Suppressor macrophage treated with lipopolysaccharide for 1 hour (primary cell): ENCODE data around the gene PKP2.
A peak's percentile ranks its signal among the peaks of the same experiment; 100 is the strongest.

Experiments
- DNase-seq, 3 donors: peaks; one replicate each; pipeline ENCODE4 v3.0.0-alpha.2; 2020 to 2022

PKP2 gene

GRCh38 chr12:32801269-32801980 is 95.2 kb downstream of the PKP2 start:
- no peak for DNase-seq

- no peak for DNase-seq
These were observed 102.3 kb downstream of the PKP2 start for GRCh38 chr12:32794281-32794680.

DNA sequence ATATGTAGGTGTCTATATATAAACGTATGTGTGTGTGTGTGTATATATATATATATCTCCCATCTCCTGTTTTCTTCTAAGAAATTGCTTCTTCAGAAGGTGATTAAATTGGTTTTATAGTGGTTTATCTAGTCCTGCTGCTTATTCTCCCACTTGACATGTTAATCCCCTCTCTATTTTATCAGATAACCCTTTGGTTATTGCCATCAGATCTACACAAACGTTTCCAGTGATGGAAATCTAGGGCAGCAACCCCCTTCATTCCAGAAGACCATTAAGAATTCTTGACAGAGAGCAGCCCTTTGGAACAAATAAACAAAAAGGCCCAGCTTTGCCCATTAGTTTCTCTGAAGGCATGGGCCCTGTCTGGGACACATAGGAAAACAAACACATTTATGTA is 106.7 kb downstream of the PKP2 start:
- no peak for DNase-seq

DNA sequence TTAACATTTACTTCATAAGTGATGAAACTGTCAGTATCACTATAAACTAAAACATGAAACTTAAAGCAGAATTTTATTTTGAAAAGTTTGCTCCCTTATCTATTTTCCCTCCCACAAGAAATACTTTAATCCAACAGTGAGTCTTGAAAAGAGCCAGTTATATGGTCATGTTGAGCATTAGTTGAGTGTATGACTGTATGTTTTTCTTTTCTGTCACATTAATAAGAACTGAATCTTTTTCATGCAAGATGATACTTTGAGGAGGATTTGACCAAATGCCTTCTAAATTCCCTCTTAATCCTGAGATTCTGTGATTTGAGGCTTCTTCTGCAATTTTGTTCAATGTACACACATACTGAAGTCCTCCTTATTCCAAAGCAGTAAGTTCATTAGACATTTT is 107.1 kb downstream of the PKP2 start:
- DNase-seq: no peak

DNA sequence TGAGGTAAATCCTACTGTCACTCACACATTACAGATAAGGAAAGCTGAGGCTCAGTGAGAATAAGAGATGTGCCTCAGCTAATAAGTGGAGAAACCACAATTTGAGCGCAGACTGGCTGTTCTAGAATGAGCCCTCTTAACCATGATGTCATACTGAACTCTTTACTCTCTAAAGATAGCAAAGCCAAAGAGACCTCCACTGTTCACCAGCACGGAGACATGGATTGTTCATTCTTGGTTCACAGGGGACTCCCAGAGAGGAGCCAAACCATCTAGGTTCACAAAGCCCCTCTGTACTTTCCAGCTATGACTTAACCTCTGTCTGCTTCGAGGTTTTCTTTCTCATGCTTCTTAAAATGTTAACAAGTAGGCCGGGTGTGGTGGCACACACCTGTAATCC is 108.2 kb downstream of the PKP2 start:
- no peak for DNase-seq

DNA sequence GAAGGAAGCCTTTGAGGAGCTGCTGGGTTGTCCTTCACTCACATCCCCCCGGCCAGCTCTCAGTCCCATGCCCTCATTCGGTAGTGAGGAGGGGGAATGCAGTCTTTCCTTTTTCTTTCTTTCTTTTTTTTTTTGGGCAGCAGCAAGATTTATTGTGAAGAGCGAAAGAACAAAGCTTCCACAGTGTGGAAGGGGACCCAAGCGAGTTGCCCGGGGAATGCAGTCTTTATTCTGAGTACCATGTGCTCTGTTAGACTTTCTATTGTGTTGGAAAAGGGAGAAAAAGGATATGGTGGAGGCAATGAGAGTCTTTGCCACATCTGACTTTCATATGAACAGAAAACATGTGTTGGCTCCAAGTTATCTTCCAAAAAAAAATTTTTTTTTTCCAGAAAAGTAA is 111.0 kb downstream of the PKP2 start:
- no peak for DNase-seq

DNA sequence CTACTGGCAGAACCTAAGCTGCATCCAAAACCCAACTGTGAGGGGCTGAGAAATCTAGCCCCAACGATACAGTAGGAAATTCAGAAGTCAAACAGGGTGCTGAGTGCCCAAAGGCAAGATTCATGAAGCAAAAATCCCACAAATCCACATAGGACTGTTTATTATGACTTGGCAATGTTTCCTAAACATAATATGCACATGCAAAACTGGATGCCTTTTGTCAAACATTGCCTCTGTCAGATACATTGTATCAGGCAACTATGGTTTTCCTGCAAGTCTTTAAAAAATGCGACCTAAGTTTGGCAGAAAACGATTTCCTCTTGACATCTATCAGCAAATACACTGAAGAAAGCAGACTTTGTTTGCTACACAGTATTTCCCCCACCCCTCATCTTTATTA is 113.5 kb downstream of the PKP2 start:
- DNase-seq: no peak

DNA sequence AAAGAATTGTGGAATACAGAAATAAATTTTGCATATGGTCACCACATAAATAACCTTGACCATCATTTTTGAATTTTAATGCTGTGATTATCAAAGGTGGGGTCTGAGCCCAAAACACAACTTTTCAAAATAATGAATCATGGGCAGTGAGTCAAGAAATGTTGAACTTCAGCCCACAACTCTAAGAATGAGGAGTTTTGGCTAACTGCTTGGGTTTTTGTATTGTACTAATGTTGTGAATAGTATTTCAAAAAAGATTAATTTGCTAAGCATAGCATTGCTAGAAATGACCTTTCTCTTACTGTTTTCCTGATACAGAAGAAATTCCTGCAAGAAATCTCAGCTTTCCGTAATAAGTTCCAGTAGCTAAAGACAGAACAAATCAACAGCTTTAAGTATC is 116.5 kb downstream of the PKP2 start:
- no peak for DNase-seq

DNA sequence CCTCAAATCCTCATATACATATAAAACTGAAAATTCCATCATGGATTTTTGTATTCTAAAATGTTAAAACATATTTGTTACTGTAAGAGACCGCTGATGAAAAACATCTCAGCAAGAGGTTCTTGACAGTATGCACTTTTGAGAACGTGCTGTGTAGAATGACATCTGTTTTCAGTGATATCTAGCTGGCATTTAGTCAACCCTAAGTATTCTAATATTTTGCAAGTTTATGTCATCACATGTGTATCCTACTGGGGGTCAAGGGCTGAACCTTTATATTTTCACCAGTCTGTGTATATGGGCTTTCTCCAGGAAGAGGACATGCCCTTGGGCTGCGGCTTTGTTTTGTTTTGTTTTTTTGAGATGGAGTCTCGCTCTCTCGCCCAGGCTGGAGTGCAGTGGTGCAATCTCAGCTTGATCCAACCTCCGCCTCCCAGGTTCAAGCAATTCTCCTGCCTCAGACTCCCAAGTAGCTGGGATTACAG is 118.8 kb downstream of the PKP2 start:
- no peak for DNase-seq

- DNase-seq: no peak
These were observed 119.4 kb downstream of the PKP2 start for GRCh38 chr12:32777159-32777558.

- DNase-seq: no peak
These were observed 120.3 kb downstream of the PKP2 start for GRCh38 chr12:32776258-32776657.

DNA sequence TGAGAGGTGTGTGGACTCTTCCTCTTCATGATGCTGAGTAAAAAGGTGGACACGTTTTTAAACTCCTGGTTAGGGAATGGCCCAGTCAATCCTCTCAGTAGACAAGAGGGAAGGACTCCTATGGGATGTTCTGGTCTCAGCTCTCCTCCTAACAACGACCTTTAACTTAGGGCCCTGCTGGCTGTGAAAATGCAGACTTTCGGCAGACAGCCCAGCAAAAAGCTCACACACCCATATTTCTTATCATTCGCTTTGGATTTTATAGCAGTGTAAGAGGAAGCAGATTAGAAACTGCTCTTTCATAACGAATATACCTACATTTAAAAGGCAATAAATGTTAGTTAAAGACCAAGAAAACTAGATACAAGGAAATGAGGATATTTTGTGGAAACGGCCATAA is 122.9 kb downstream of the PKP2 start:
- DNase-seq: no peak

GRCh38 chr12:32770141-32770540 is 126.4 kb downstream of the PKP2 start:
- no peak for DNase-seq

DNA sequence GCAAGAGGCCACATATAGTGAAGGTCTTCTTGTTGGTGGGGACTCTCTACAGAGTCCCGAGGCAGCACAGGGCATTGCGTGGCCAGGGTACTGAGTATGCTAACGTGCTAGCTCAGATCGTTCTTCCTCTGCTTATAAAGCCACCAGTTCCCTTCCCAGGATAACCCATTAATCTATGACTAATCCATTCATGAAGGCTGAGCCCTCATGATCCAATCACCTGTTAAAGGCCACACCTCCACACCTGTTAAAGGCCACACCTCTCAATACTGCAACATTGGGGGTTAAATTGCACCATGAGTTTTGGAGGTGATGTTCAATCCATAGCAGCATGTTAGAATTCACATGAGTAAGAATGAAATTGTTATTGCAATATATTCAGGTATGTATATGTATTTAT is 128.1 kb downstream of the PKP2 start:
- no peak for DNase-seq

DNA sequence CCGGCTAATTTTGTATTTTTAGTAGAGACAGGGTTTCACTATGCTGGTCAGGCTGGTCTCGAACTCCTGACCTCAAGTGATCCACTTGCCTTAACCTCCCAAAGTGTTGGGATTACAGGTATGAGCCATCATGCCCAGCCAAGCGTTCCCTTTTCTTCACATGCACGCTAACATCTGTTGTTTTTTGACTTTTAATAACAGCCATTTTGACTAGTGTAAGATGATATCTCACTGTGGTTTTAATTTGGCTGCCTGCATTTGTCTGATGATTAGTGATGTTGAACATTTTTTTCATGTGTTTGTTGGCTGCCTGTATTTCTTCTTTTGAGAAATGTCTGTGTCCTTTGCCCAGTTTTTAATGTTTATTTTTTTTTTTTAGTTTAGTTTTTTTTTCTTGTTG is 130.7 kb downstream of the PKP2 start:
- DNase-seq: no peak

DNA sequence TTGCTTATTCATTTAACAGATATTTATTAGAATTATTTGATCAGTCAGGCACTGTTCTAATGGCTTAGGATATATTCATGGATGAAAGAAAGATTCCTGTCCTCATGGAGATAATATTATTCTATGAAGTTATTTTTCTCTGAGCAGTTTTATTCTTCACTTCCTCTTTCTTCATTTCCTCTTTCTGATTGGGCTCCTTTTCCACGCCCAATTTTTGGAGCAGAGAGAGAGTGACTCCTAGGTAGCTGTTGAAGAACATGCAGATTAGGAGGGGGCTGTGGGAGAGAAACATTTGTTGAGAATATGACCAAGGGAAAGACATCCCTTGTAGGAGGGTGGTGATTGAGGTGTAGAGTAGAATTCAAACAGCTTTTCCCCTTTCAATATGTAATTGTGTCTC is 134.9 kb downstream of the PKP2 start:
- peak; percentile 48 to 63 (median 54) for DNase-seq

- no peak for DNase-seq
These were observed 139.4 kb downstream of the PKP2 start for GRCh38 chr12:32757157-32757556.

GRCh38 chr12:32756476-32757066 is 140.0 kb downstream of the PKP2 start:
- no peak for DNase-seq

- DNase-seq: peak; percentile 96 to 98 (median 98)
These were observed 140.7 kb downstream of the PKP2 start, which contains the start of gene YARS2 for GRCh38 chr12:32755654-32756475. TSS of gene YARS2 (minus strand) at chr12:32755897. CDS start at chr12:32755874, 23 bp downstream.

- peak; percentile 67 to 87 (median 79) for DNase-seq
These were observed 141.4 kb downstream of the PKP2 start for GRCh38 chr12:32755051-32755653.

DNA sequence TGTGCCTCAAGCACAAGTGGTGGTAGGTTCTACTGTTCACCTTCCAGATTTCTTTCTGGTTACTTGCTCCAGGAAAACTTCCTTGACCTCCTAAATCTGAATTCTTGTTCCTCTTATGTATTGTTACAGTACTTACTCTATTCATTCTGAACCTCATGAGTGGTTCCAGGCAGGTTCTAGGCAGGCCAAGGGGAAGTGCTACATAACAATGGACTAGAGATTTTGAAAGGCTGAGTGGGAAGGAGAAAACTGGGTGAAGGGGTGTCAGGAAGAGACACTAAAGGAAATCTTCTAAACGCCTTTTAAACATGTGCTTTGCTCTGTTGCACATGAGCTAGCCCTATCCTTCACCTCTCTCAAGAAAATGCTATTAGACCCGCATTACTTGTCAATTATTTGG is 142.5 kb downstream of the PKP2 start:
- peak; percentile 56 to 60 (median 60) for DNase-seq

DNA sequence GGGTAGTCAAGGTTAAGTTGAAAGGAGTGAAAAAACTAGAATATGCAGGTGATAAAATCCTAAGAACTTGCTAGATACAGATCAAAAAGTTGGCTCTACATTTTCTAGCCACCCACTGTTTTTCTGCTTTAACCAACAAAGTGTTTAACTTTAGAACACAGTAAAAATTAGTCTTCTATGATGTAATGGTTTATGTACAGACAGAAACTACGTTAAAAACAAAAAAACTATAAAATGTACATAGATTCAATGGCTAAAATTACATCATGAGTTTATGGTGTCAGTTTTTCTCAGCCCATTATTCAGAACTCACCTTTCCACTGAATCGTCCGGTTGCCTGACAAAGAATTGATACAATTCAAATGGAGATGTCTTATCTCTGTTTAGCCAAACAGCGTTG is 143.0 kb downstream of the PKP2 start:
- DNase-seq: no peak

DNA sequence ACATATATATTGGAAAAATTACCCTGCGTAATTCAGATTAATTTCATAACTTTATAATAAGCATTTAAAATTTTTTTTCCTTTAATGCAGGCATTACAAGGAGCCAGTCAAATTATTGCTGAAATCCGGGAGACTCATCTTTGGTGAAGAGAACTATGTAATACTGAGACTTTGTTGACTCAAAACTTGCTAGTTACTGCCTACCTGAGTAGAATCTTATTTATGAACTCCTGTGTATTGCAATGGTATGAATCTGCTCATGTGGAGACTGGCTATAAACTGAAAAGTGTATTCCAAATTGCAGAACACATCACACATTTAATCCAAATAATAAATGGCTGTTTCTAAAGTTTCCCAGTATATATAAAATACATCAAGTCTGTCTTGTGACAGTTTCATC is 153.3 kb downstream of the PKP2 start:
- DNase-seq: no peak
